ENCODE measurements around the gene DDX11.
"Not testable (repeated sequence)": the region's sequence is repeated elsewhere in the genome, so short reads cannot be mapped to it uniquely, and the experiment has no call there.

DDX11 gene

DNA sequence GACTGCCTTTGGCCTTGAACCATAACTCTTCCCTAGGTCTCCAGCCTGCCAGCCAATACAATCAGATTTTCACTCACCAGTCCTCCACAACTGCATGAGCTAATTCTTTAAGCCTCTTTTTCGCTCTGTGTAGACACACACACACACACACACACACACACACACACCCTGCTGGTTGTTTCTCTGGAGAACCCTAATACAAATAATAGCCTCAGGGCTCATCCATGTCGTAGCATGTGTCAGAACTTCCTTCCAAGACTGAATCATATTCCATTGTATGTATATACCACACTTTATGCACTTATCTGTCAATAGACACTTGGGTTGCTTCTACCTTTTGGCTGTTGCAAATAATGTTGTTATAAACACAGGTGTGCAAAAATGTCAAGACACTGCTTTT is 6.0 kb upstream of the DDX11 start:
- DNase-seq (ENCODE audit: low read depth, low spot score): not testable (repeated sequence)

DNA sequence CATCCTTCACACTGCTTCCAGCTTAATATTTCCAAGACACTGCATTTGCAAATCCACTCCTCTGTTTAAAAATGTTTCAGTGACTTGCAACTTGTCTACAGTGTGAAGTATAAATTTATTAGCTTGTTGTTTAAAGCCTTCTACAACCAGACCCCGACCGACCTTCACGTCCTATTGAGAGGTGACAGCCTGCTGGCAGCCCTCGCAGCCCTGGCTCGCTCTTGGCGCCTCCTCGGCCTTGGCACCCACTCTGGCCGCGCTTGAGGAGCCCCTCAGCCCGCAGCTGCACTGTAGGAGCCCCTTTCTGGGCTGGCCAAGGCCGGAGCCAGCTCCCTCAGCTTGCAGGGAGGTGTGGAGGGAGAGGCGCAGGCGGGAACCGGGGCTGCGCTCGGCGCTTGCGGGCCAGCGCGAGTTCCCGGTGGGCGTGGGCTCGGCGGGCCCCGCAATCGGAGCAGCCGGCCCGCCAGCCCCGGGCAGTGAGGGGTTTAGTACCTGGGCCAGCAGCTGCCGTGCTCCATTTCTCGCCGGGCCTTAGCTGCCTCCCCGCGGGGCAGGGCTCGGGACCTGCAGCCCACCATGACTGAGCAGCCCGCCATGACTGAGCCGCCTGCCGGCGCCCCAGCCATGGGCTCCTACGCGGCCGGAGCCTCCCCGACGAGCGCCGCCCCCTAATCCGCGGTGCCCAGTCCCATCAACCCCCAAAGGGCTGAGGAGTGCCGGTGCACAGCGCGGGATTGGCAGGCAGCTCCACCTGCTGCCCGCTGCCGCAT is 2.5 kb upstream of the DDX11 start:
- DNase-seq (ENCODE audit: low read depth, low spot score): not testable (repeated sequence)

DNA sequence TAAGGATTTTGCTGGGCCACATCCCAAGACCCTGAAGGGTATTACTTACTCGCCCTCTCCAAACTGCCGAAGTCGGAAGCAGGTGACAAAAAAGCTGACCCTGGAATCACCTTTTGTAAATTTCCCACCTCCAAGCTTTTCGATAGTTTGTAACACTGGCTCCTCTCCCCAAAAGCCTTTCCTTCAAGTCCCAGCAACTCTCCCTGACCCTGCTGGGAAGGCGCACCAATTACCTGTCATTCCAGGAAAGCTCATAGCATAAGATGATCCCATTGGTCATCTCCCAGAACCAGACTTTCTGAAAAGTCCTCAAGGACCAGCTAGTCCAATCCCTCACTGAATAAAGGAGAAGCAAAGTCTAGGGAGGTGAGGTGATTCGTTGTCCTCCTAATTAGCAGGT is 698 bp upstream of the DDX11 start:
- DNase-seq (ENCODE audit: low read depth, low spot score): peak; percentile 23

DNA sequence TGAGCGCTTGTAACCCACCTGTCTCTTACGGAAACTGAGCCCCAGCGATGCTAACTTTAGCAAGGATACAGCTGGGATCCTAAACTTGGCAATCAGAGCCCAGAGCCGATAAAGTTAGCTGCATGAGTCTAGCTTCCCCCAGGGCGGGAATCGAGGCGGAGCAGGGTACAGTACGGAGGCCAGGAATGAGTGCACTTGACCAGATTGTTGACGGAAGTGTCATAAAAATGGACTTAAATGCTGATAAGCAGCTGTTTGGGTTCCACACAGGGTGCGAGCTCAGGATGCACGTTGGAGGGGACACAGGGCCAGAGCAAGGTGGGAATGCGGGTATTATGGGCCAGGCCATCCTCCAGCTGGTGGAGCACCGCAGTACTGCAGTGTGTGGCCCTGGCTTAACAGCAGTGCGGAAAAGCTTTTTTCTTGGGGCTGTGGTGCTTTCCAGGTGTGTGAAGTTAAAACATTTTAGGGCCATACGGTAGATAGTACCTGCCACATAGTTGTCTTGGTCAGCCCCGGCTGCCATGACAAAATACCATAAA is 744 bp downstream of the DDX11 start:
- not testable (repeated sequence) for DNase-seq (ENCODE audit: low read depth, low spot score)

DNA sequence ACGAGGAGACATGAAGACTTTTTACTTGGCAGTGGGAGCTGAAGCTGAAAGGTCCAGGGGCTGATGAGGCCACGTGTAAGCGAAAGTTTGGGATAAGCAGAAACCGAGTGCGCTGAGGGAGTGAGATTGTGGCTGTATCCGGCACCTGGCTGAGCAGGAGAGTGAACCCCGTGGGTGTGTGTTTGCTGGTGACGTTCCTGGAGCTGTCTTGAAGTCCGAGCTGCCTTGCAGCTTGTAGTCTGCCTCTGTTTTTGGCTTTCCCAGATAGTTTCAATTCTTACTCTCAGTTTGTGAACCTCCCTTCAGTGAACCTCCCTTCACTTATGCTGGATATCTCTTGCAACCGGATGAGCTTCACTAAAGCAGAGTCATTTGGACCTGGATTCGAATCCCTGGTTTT is 2.5 kb downstream of the DDX11 start:
- DNase-seq (ENCODE audit: low read depth, low spot score): not testable (repeated sequence)

DNA sequence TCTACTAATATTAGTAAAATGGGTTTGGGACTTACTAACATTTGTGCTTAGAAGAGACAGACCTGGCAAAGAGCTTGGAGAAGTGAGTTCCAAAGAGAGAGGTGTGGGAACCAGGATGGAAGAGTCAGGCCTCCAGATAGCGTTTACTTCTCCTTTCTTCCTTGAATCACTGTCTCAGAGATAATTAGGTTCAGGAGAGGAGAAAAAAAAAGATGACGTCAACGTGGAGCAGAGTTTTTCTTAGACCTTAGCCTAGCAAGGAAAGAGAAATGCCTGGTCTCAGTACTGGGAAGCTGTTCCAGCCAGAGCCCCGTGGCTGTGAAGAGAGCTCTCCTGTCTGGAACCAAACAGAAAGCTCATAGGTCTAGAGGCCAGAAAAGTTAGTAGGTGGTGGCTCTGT is 3.4 kb downstream of the DDX11 start:
- not testable (repeated sequence) for DNase-seq (ENCODE audit: low read depth, low spot score)

DNA sequence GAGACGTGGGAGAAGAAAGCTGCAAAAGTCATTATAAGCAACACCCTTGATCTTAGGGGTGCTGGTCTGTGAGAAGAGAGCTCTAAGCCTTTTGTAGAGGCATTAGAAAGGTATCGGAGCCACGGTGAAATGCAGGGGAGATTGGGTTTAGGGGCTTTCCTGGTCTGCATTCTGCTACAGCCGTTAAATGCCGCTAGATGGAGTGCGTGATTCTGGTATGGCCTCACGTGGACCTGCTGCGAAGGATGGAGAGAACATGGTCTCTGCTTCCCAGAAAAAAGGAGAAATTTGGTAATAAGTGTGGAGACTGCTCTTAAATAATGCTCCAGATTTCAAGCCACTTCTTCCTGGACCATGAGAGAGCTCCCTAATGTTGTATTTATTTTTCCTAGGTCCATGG is 4.3 kb downstream of the DDX11 start:
- not testable (repeated sequence) for DNase-seq (ENCODE audit: low read depth, low spot score)

DNA sequence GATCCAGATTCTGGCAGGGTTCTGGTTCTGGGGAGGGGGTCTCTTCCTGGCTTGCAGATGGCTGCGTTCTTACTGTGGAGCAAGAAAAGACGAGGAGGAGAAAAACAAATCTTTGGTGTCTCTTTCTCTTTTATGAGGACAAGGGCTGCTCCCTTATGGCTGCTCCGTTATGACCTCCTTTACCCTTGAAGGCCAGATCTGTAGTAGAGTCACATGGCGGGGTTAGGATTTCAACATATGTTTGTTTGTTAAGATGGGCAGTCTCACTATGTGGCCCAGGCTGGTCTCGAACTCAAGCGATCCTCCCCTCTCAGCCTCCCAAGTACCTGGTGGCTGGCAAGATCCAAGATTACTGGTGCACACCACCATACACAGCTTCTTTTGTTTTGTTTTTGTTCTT is 5.8 kb downstream of the DDX11 start:
- not testable (repeated sequence) for DNase-seq (ENCODE audit: low read depth, low spot score)

DNA sequence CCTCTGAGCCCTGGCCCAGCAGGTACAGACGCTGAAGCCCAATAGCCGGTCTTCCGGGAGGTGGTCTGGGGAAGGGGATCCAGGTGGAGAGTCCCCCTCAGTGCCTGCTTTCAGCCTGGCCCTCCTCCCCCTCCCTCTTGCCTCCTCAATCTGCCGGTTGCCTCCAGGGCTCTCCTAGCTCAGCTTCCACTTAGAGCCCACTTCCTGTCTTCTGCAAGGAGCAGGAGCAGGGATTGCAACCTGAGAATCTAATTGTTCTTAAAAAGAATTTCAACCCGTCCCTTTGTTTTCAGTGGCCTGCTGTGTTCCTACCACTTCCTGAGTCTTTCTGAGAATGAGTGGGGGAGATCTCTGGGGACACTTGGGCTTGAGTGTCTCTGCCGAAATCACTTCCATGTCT is 6.6 kb downstream of the DDX11 start:
- peak; percentile 85 for DNase-seq (ENCODE audit: low read depth, low spot score)

DNA sequence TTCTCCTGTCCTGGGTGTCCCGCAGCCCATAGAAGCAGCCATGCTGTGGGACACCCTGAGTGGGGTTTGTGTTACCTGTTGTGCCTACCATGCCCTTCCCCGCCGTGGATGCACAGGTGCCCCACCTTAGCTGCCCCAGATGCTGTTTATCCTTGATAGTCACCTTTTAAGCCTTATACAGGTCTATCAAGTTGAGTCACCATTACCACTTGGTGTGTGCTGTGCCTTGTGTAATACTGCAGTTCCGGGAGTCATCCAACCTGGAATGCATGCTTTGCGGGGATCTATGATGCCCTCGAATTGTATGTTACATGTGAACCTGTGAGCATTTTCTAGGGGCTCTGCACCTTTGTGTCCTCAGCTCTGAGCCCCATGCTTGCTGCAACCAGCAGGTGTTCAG is 7.6 kb downstream of the DDX11 start:
- DNase-seq (ENCODE audit: low read depth, low spot score): not testable (repeated sequence)

DNA sequence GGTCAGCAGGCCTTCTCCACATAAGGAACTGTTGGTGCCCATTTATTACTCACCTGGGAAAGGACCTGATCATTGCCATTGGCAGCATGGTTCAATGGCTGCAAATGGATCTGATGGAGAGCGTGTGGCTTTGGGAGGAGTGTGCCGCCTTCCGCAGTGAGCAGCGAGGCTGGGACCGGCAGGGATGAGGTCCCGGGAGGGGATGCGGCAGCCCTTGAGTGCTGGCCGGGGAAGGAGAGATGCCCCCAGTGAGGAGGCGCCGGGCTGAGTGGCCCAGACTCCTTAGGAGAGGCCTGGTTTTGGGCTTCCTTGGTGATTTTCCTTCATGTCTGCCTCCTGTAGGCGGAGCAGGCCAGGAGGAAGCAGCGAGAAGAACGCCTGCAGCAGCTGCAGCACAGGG is 10.6 kb downstream of the DDX11 start:
- not testable (repeated sequence) for DNase-seq (ENCODE audit: low read depth, low spot score)

DNA sequence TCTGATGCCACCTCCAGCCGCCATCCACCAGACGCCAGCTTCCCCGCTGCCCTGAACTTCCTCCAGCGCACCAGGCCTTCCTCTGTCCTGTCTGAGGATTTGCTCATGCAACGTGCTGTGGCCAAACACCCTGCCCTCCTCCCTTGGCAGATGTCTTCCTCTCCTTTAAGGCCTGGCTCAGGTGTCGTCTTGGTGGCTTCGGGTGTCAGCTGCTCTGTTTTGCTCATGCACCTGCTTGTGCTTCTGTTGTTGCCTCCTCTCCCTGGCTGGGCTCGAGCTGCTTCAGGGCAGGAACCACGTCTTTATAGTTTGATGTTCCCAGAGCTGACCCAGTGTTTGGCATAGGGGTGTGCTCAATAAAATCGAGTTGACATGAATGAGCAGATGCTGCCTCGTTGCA is 12.4 kb downstream of the DDX11 start:
- not testable (repeated sequence) for DNase-seq (ENCODE audit: low read depth, low spot score)

DNA sequence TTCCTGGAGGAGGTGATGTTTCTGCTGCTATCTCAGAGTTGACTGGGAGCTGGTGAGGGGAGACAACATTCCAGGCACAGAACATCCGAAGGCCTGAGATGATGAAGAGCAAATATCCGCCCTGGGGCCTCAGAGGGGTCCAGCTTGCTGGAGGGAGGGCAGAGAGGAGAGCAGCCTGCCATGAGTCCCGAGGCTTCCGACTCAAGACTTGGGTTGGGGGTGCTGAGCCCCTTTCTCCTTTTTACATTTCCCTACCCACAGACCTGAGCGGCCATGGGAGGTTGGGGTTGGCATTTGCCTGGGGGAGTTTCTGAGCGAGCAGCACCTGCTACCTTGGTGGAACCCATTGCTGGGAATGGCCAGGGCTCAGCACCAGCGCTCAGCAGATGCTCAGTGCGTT is 13.8 kb downstream of the DDX11 start:
- not testable (repeated sequence) for DNase-seq (ENCODE audit: low read depth, low spot score)

DNA sequence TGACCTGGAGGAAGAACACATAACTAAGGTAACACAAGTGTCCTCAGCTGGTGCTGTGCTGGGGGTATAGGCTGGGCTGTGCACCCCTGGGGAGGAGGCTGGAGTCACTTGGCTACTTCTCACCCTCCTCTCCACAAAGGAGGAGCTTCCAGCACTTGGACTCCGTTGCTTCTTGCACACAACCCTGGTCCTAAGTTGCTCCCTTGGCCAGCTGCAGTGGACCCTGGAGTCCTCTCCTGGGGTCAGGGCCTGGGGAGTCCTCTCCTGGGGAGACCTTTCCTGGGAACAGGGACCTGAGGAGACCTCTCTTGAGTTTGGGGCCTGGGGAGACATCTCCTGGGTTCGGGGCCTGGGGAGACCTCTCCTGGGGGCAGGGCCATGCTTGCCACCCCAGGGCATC is 14.3 kb downstream of the DDX11 start:
- not testable (repeated sequence) for DNase-seq (ENCODE audit: low read depth, low spot score)

DNA sequence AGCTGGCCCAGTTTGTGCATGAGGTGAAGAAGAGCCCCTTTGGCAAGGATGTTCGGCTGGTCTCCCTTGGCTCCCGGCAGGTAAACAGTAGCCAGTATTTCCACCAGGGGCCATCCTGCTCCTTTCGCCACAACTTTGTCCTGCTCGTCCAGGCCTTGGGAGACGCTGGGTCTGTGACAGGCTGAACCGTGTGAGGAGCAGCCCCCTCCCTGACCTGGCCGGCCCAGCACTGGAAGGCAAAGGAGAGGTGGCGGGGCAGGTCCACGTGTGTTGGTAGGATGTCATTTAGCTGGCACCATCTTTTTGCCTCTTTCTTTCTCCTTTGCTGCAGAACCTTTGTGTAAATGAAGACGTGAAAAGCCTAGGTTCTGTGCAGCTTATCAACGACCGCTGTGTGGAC is 15.4 kb downstream of the DDX11 start:
- DNase-seq (ENCODE audit: low read depth, low spot score): no peak

DNA sequence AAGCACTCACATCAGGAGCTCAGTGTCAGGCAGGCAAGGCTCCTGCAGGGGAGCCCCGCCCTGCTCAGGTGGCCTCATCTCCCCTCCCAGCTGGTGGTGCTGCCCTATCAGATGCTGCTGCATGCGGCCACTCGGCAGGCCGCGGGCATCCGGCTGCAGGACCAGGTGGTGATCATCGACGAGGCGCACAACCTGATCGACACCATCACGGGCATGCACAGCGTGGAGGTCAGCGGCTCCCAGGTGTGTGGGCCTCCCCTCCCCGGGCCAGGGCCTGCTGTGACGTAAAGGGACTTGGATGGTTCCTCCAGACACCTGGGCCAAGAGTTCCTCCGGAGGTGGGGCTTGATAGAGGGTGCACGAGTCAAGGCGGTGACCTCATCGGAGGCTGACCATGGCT is 18.0 kb downstream of the DDX11 start:
- not testable (repeated sequence) for DNase-seq (ENCODE audit: low read depth, low spot score)

DNA sequence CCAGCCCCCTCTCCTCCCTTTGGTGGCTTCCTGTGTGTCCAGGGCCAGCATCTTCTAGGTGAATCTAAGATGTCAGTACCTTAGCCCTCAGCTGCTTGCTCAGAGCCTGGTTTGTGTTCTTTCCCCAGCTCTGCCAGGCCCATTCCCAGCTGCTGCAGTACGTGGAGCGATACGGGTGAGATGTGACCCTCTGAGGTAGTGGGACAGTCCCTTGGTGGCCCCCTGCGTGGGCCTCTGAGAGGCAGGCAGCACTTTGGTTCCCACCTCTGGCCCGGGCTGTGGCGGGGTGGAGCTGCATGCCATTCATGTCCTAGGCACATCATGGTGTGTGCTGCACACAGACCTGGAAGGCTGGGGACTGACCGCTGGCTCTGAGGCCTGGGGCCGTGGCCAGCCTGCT is 19.1 kb downstream of the DDX11 start:
- DNase-seq (ENCODE audit: low read depth, low spot score): not testable (repeated sequence)

DNA sequence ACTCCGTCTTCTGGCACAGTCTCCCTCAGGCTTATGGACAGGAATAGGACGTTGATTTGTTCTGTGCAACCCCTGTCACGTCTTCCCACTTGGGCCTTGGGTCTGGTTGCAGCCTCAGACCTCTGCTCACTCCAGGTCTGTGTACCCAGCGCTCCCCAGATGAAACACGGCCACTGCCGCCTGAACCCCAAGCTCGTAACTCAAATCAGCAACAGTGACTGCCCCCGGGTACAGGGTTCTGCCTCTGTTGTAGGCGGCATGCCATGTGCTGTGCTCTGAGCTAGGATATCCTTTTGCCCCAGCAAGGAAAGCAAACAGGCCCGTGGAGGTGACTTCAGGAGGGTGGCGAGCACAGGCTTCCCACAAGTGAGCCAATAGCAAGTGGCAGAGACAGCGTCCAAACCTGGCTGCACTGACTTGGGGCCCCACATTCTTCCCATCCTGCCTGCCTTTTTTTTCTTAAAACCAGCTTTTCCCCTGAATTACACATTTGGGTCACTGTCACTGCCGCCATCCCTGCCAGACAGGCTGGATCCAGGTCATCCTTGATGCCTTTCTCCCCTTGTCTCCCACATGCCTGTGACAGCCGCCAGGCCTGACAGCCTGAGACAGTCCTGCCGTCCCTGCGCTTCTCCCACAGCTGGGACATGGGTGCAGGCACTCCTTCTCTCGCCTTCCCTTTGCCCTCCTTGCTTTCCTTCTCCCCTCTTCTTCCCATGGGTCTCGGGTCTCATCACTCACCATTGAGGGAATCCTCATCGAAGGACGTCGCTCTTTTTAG is 21.6 kb downstream of the DDX11 start:
- DNase-seq (ENCODE audit: low read depth, low spot score): not testable (repeated sequence)

DNA sequence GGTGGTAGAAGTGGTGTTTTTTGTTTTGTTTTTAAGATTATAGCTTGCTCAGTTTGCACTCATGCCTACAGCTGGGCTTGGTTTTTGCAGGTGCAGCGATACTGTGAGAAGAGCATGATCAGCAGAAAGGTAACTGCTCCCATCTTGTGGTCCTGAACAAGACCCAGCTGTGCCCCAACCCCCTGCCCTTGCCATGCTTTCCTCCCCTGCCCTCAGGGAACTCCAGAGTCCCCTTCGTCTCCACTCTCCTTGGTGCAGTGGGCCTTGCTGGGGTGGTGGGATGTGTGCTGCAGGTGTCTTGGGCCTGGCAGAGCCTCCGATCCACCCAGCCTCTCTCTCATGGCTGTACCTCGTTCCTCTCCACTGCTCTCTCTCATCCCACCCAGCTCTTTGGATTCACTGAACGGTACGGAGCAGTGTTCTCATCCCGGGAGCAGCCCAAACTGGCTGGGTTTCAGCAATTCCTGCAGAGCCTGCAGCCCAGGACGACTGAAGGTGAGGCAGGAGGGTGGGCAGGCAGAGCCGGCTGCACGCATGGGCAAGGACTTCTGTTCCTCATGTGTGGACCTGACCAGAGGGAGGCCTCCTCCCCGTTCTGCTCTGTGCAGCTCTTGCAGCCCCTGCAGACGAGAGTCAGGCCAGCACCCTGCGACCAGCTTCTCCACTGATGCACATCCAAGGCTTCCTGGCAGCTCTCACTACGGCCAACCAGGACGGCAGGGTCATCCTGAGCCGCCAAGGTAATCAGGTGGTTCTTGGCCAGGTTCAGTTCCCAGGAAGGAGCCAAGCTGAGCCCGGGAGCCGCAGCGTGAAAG is 22.8 kb downstream of the DDX11 start:
- DNase-seq (ENCODE audit: low read depth, low spot score): not testable (repeated sequence)

DNA sequence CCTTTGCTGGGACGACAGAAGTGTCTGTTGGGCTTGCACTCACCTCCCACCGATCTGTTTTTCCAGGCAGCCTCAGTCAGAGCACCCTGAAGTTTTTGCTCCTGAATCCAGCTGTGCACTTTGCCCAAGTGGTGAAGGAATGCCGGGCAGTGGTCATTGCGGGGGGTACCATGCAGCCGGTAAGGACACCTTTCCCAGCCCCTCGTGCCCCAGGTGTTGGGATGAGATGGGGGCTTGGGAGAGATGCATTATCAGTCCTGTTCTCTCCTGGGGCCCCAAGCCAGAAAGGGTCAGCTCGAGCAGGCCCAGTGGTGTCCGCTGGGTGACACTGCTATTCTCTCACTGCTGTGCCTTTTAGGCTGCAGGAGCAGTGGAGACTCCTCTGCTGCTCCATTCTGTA is 24.2 kb downstream of the DDX11 start:
- not testable (repeated sequence) for DNase-seq (ENCODE audit: low read depth, low spot score)

DNA sequence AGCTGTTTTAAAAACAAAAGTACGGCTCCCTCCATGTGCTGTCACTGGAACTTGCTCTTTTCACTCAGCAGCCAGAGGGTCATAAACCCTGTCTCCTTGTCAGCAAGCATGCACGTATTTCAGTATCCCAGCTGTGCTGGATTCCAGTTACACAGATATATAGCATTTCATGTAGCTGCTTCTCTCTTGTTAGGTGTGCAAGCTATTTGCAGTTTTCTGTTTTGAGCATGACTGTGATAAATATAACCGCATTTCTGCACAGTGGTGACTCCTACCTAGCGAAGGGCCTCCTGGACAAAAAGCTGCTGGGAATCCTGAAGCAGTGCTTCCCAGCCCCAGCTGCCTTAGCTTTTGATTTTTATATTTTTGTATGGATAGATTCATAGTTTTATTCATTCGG is 24.7 kb downstream of the DDX11 start:
- DNase-seq (ENCODE audit: low read depth, low spot score): not testable (repeated sequence)

DNA sequence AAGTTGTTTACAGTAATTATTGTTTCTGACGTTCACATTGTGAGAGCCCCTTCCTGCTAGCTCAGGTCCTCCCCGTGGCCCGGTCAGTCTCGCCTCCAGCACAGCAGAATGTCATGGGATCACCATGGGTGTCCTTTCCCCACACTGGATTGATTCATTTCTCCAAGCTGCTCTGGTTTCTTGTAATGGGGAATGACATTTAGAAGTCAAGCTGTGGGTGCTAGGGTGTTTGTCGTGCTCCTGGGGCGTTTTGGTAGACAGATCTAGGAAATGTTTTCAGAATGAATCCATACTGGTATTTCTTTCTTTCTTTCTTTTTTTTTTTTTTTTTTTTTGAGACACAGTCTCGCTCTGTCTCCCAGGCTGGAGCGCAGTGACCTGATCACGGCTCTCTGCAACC is 25.1 kb downstream of the DDX11 start:
- DNase-seq (ENCODE audit: low read depth, low spot score): not testable (repeated sequence)
